Stimulated activated naive CD4-positive, alpha-beta T cell treated with Interleukin-2 at 50 U/mL for 16 hours (primary cell): ENCODE results near the gene DRD3.
A peak's percentile ranks its signal among the peaks of the same experiment; 100 is the strongest.

Experiments used
- DNase-seq: peaks from one replicate; lab custom pipeline; 2025; lab: John Stamatoyannopoulos, UW

The DRD3 gene

GRCh38 chr3:114179575-114179974 is 723 bp upstream of the DRD3 start:
- DNase-seq: no peak

DNA sequence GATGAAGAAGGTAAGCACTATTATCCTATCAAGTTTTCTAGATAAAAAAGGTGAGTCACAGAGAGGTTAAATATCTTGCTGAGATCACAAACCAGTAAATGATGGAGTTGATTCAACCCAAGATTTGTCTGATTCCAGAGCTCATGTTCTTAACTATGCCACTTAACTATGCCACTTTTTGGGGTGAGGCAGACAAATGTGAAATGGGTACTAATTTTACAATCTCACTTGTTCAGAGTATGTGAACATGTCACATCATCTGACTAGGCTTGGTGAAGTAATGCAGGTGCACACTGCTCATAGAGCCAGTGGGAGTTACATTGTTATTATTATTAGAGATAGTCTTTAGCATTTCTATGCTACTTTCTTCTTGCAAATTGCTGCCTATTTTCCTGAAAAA is 2.0 kb downstream of the DRD3 start:
- no peak for DNase-seq

DNA sequence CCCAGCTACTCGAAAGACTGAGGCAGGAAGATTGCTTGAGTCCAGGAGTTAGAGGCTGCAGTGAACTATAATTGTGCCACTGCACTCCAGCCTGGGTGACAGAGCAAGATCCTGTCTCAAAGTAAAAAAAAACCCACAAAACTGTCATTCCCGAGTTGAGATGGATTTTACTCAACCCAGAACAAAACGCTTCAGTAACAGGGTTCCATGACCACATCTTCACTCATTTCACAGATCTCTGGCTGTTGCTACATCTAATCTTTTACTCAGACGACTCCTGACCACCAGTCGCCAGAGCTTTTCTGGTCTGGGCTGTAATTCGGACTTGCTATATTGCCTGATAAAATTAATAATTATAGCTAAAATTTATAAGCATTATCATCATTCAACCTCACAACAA is 2.4 kb downstream of the DRD3 start:
- no peak for DNase-seq

DNA sequence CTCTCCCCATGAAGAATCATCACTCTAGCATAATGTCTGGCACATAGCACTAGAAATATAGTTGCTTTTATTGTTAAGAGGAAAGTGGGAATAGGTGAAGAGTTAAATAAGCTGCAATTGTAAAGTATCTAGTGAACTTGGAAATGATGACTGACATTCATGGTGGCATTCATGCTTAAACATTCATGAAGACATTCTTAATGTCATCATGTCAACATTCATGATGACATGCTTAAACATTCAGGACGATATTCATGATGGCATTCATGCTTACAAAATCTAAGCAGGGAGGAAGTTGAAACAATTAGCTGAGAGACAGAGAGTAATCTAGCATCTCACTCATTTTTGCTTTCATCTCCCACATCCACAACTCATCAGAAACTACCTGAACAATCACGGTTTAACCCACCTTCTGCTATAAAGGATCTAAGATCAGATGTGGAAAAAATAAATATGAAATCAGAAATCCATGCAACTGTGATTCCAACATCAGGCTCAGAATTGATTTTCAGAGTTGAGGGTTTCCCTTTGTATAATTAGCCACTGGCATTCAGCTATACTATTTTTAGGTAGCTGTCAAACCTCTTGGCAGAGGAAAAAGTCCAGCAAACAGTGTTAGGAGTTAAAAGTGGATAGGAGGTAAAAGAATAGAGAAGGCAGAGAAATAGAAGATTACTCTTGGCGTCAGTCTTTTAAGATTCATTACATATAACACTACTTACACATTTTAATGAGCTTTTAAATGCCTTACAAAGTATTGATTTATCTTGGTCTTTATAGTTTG is 3.5 kb downstream of the DRD3 start:
- no peak for DNase-seq

- DNase-seq: no peak
These were observed 7.2 kb downstream of the DRD3 start for GRCh38 chr3:114171677-114172076.

GRCh38 chr3:114168150-114168549 is 10.7 kb downstream of the DRD3 start:
- no peak for DNase-seq

DNA sequence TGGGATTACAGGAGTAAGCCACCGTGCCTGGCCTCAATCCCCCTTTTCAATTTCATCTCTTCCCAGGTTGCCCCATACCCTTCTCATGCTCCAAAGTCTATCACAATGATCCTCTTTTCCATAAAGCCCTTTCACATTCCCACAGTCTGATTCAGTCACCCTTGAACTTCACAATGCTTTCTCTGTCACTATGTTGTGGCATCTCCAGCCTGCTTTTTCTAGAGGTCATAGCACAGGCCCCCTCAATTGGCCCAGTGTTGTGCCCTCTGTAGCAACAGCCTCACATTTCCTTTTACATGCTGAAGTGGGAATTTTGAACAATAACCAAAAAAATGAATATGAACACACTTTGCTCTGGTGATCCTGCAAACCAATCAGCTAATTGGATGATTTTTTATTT is 21.5 kb downstream of the DRD3 start:
- DNase-seq: no peak

DNA sequence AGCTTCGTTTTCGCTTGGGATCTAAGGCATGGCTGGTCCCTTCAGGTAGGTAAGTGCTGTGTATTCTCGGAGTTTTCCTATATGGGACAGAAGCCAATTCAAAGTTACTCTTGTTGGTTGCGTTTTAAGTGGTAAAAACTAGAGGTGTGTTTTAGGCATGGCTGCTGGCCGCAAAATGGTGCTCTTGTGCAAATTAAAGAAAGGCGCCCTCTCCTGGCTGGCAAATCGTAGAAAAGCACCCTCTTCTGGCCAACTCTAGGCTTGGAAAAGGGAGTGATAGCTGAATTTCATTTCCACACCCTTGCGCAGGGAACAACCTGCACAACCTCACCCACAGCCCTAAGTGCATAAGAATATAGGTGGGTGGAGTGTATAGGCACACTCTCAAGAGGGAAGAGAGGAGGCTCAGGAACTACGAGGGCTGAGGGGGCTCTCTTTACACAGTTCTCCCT is 23.5 kb downstream of the DRD3 start:
- DNase-seq: peak; percentile 10

GRCh38 chr3:114154321-114154821 is 24.5 kb downstream of the DRD3 start:
- DNase-seq: no peak

- DNase-seq: peak; percentile 78
These were observed 26.2 kb downstream of the DRD3 start for GRCh38 chr3:114152519-114153151.

GRCh38 chr3:114151091-114151490 is 27.8 kb downstream of the DRD3 start:
- no peak for DNase-seq

GRCh38 chr3:114147251-114147650 is 31.6 kb downstream of the DRD3 start:
- DNase-seq: no peak

- DNase-seq: peak; percentile 5
These were observed 33.8 kb downstream of the DRD3 start for GRCh38 chr3:114144909-114145688.

GRCh38 chr3:114143817-114144216 is 35.0 kb downstream of the DRD3 start:
- DNase-seq: no peak

DNA sequence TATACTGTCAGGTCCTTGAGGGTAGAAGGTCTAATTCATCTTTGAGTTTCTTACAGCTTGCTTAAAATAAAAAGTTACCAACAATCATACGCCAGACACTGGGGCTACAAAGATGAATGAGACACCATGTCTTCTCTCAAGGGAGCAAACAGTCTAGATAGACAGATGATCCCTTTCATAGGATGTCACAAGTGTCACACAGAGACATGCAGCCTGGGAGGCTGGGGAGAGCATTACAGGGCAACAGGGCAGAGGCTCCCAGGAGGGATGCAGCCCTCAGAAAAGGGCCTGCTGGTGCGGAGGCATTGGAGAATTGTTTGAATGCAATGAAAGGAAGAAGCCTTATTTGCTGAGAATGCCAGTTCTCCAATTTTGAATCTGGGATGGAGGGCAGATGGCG is 39.0 kb downstream of the DRD3 start:
- no peak for DNase-seq

- no peak for DNase-seq
These were observed 44.9 kb downstream of the DRD3 start for GRCh38 chr3:114133947-114134346.

- no peak for DNase-seq
These were observed 46.4 kb downstream of the DRD3 start for GRCh38 chr3:114132500-114132899.

DNA sequence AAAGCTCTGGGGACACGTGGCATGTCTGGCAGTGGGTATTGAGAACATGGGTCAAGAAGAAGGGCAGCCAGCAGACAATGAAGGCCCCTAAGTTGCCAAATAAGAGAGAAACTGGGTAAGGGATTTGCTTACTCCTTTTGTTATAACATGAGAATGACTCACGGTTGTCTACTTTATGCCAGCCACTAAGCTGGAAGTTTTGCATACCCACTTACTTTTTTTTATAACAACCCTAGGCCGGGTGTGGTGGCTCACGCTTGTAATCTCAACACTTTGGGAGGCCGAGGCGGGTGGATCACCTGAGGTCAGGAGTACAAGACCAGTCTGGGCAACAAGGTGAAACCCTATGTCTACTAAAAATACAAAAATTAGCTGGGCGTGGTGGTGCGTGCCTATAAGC is 50.0 kb downstream of the DRD3 start:
- no peak for DNase-seq

GRCh38 chr3:114128231-114128630 is 50.6 kb downstream of the DRD3 start:
- no peak for DNase-seq

DNA sequence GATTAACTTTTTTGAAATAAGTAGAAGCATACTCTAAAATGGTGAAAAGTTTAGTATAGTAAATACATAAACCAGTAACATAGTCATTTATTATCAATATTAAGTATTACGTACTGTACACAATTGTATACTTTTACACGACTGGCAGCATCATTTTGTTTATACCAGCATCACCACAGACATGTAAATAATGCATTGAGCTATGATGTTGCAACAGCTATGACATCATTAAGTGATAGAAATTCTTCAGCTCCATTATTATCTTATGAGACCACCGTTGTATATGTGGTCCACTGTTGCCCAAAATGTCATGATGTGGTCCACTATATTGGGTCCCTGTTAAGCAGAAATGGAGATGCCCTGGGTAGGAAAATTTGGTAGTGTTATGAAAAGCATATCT is 51.3 kb downstream of the DRD3 start:
- no peak for DNase-seq

DNA sequence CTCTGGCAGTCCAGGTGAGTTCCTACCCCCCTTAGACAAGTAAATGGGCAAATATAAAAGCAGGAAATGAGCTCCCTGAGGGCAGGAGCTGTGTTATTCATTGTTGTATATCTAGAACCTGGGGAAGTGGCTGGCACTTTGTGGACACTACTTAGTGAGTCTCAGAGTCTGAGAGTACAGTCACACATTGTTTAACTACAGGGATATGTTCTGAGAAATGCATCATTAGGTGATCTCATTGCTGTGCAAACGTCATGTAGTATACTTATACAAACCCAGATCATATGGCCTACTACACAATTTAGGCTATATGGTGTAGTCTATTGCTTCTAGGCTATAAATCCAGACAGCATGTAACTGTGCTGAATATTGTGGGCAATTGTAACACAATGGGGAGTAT is 52.4 kb downstream of the DRD3 start:
- no peak for DNase-seq

- DNase-seq: no peak
These were observed 56.7 kb downstream of the DRD3 start for GRCh38 chr3:114122027-114122709.
